HepG2 (cell line): ENCODE data around the gene NAP1L4. TPM values are rescaled to one million over a fixed set of nuclear protein-coding genes. Genes with fewer than 3 reads are reported as not detected.

Experiments used
- AGO2 ChIP-seq: fragments of 200-400 bp; formaldehyde crosslinking; optimal IDR thresholded peaks from 2 replicates; pipeline ENCODE3; 2017; ENCODE audit warnings: mild to moderate bottlenecking, low read depth, low read length, moderate library complexity
- AKAP8 ChIP-seq: sonication (generic); formaldehyde crosslinking; IDR thresholded peaks from 2 replicates; pipeline ENCODE4 v1.5.1; 2020; ENCODE audit warnings: mild to moderate bottlenecking, missing genetic modification reagents
- CBX2 ChIP-seq, 2 experiments: fragments of 200-600 bp in 1 of 2; sonication (generic); formaldehyde crosslinking in 1 of 2; IDR thresholded peaks; 2 replicates each; pipeline versions ENCODE4 v1.7.0 to v1.8.1; 2018 to 2022; ENCODE audit warnings: low read depth in 2 of 2, low read length in 1 of 2, mild to moderate bottlenecking in 1 of 2, missing genetic modification reagents in 1 of 2
- ELF1 ChIP-seq: sonication (generic); formaldehyde crosslinking; IDR thresholded peaks from 2 replicates; pipeline ENCODE4 v1.4.0; 2020; ENCODE audit warnings: missing genetic modification reagents
- ERF ChIP-seq: IDR thresholded peaks from 2 replicates; pipeline ENCODE4 v1.6.1; 2018; ENCODE audit warnings: missing biosample characterization, missing genetic modification reagents
- HNRNPH1 ChIP-seq: fragments of 200-400 bp; formaldehyde crosslinking; optimal IDR thresholded peaks from 2 replicates; pipeline ENCODE3; 2017; ENCODE audit warnings: mild to moderate bottlenecking, low read depth, low read length
- KDM5A ChIP-seq: fragments of 200-600 bp; sonication (generic); IDR thresholded peaks from 2 replicates; pipeline ENCODE4 v1.7.0; 2018; ENCODE audit warnings: antibody characterized with exemption, mild to moderate bottlenecking, low read length, borderline replicate concordance
- NCOR1 ChIP-seq: fragments of 200-600 bp; sonication (generic); IDR thresholded peaks from 2 replicates; pipeline ENCODE4 v1.7.0; 2017; ENCODE audit warnings: antibody characterized with exemption, low read length, borderline replicate concordance
- NFYB ChIP-seq: sonication (generic); formaldehyde crosslinking; IDR thresholded peaks from 2 replicates; pipeline ENCODE4 v1.4.0; 2020; ENCODE audit warnings: missing genetic modification reagents
- PHF20 ChIP-seq: sonication (generic); formaldehyde crosslinking; IDR thresholded peaks from 2 replicates; pipeline ENCODE4 v1.5.0; 2020; ENCODE audit warnings: mild to moderate bottlenecking, missing genetic modification reagents
- PHF21A ChIP-seq: sonication (generic); formaldehyde crosslinking; IDR thresholded peaks from 2 replicates; pipeline ENCODE4 v1.5.0; 2020; ENCODE audit warnings: mild to moderate bottlenecking, missing genetic modification reagents
- POLR2AphosphoS5 ChIP-seq: IDR thresholded peaks from 2 replicates; pipeline ENCODE4 v1.6.1; 2012; ENCODE audit warnings: low read depth, low read length
- SOX13 ChIP-seq, 3 experiments: fragments of 450-650 bp in 1 of 3; sonication (generic) in 1 of 3; formaldehyde crosslinking in 1 of 3; IDR thresholded peaks in 2 of 3; conservative IDR thresholded peaks in 1 of 3; 2 replicates each; pipeline versions ENCODE4 v1.5.0 to v1.6.1; 2016 to 2020; ENCODE audit warnings: antibody characterized with exemption in 1 of 3, mild to moderate bottlenecking in 1 of 3, missing compliant biosample characterization in 1 of 3, missing genetic modification reagents in 1 of 3, moderate library complexity in 1 of 3
- TBP ChIP-seq: sonication (generic); formaldehyde crosslinking; IDR thresholded peaks from 2 replicates; pipeline ENCODE4 v1.5.0; 2020; ENCODE audit warnings: missing genetic modification reagents
- ZFP36L1 ChIP-seq: sonication (generic); formaldehyde crosslinking; IDR thresholded peaks from 2 replicates; pipeline ENCODE4 v1.8.0; 2022; ENCODE audit warnings: mild to moderate bottlenecking, missing genetic modification reagents, moderate library complexity
- ZNF18 ChIP-seq: sonication (generic); formaldehyde crosslinking; IDR thresholded peaks from 2 replicates; pipeline ENCODE4 v1.8.0; 2022; ENCODE audit warnings: mild to moderate bottlenecking, missing genetic modification reagents; ENCODE audit not compliant: insufficient replicate concordance
- ZNF205 ChIP-seq: IDR thresholded peaks from 2 replicates; pipeline ENCODE4 v1.6.1; 2018; ENCODE audit warnings: missing biosample characterization, missing genetic modification reagents
- ZNF234 ChIP-seq: sonication (generic); formaldehyde crosslinking; conservative IDR thresholded peaks from 2 replicates; pipeline ENCODE4 v1.5.1; 2020; ENCODE audit warnings: mild to moderate bottlenecking, missing genetic modification reagents
- ZNF337 ChIP-seq: sonication (generic); formaldehyde crosslinking; IDR thresholded peaks from 2 replicates; pipeline ENCODE4 v1.5.1; 2020; ENCODE audit warnings: missing genetic modification reagents, low read depth, mild to moderate bottlenecking, borderline replicate concordance
- ZNF460 ChIP-seq: sonication (generic); formaldehyde crosslinking; IDR thresholded peaks from 2 replicates; pipeline ENCODE4 v1.5.1; 2020; ENCODE audit warnings: missing genetic modification reagents, mild to moderate bottlenecking, borderline replicate concordance
- ZNF615 ChIP-seq: sonication (generic); formaldehyde crosslinking; IDR thresholded peaks from 2 replicates; pipeline ENCODE4 v1.5.0; 2020; ENCODE audit warnings: mild to moderate bottlenecking, missing genetic modification reagents, borderline replicate concordance
- ZNF639 ChIP-seq: conservative IDR thresholded peaks from 2 replicates; pipeline ENCODE4 v1.6.1; 2018; ENCODE audit warnings: missing genetic modification reagents
- ZXDC ChIP-seq: sonication (generic); formaldehyde crosslinking; IDR thresholded peaks from 2 replicates; pipeline ENCODE4 v1.5.0; 2020; ENCODE audit warnings: mild to moderate bottlenecking, missing genetic modification reagents
- polyA plus RNA-seq, 8 experiments: library from polyadenylated mRNA; depleted of rRNA in 3 of 8; stranded (reverse) in 7 of 8; unstranded in 1 of 8; fragments of >200 nt; fragmentation: Illumina TruSeq in 4 of 8; extraction: Trizol in 4 of 8; gene quantifications; 2 replicates each; pipeline versions ENCODE4 v1.2.1 to v1.2.3, GENCODE V29; 2011 to 2016; ENCODE audit warnings: low read depth in 4 of 8, missing spikeins in 1 of 8, mixed read lengths in 1 of 8; ENCODE audit not compliant: insufficient read depth in 1 of 8
- total RNA-seq, 5 experiments: library from RNA; depleted of rRNA; stranded (reverse); fragments of >200 nt; fragmentation: Illumina TruSeq; extraction: Trizol; gene quantifications; 2 replicates each; pipeline ENCODE4 v1.2.3, GENCODE V29; 2016; ENCODE audit warnings: low read depth in 1 of 5

NAP1L4 gene
- total and polyA plus RNA-seq, 2 of the 13 experiments (the other 11 are each of a cell fraction or from before 2014, with no cell fraction given): 64.0 to 186 TPM

GRCh38 chr11:2902784-2903671 lies 89.1 kb downstream of the NAP1L4 start (continued):
- TF ChIP-seq ZXDC (CRISPR knock-in tag): 0 out of 2 replicates have a peak, but pooled peaks have one; percentile 59
- no peak for TF ChIP-seq ZFP36L1 (CRISPR knock-in tag)
- no peak for TF ChIP-seq ZNF205 (CRISPR knock-in tag)
- TF ChIP-seq KDM5A: no peak
- TF ChIP-seq SOX13 (IDR thresholded peaks at IDR 0.05): 0 out of 2 replicates have a peak, but pooled peaks have one; percentile 16
- no peak for TF ChIP-seq SOX13 (CRISPR knock-in tag; conservative IDR thresholded peaks at IDR 0.05 in 1 of 2, IDR thresholded peaks at IDR 0.05 in 1 of 2)
- TF ChIP-seq CBX2 (IDR thresholded peaks at IDR 0.05; ENCODE audit: low read depth, low read length): no peak
- TF ChIP-seq CBX2 (CRISPR knock-in tag; IDR thresholded peaks at IDR 0.05; ENCODE audit: low read depth): no peak
- TF ChIP-seq NCOR1: no peak
- TF ChIP-seq HNRNPH1: no peak
- TF ChIP-seq PHF21A (CRISPR knock-in tag): no peak; the same call in 1 of the 2 replicates
- TF ChIP-seq ERF: no peak
- TF ChIP-seq ZNF18 (CRISPR knock-in tag): peak; percentile 78
- no peak; the same call in 1 of the 2 replicates for TF ChIP-seq PHF20 (CRISPR knock-in tag)
- TF ChIP-seq ELF1 (CRISPR knock-in tag): 0 out of 2 replicates have a peak, but pooled peaks have one; percentile 17
- TF ChIP-seq POLR2AphosphoS5: peak; percentile 44; the same call in 1 of the 2 replicates
- no peak for TF ChIP-seq ZNF615
- TF ChIP-seq ZNF639: no peak
- TF ChIP-seq AGO2: peak; percentile 45
- no peak for TF ChIP-seq ZNF460
- TF ChIP-seq ZNF337 (CRISPR knock-in tag): 0 out of 2 replicates have a peak, but pooled peaks have one; percentile 33
- TF ChIP-seq NFYB: no peak
- peak; percentile 47; the same call in 1 of the 2 replicates for TF ChIP-seq AKAP8 (CRISPR knock-in tag)
- no peak for TF ChIP-seq ZNF234
- TF ChIP-seq TBP (CRISPR knock-in tag): no peak
